DND-41 (cell line): ENCODE results near the gene DEFB132.

Experiments used
- ATAC-seq: fragments of 200-7000 bp; cut with Tn5 transposase; 3 replicates; pipeline ENCODE4 v1.9.1; 2021; ENCODE audit warnings: low read depth; ENCODE audit not compliant: insufficient read depth
- DNase-seq: peaks from one replicate; pipeline ENCODE4 v3.0.0-alpha.2; 2020
- H2AFZ ChIP-seq: 2 replicates; pipeline ENCODE4 v1.6.0; 2012; ENCODE audit warnings: low read depth, low read length
- H3K27ac ChIP-seq: 2 replicates; pipeline ENCODE4 v1.5.1; 2012; ENCODE audit warnings: low read length, inconsistent platforms
- H3K27me3 ChIP-seq: fragments of 200-600 bp; sonication (generic); 2 replicates; pipeline ENCODE4 v1.6.0; 2012; ENCODE audit warnings: low read length, mild to moderate bottlenecking, inconsistent platforms; ENCODE audit not compliant: insufficient read depth, poor library complexity
- H3K36me3 ChIP-seq: 2 replicates; pipeline ENCODE4 v1.5.1; 2012; ENCODE audit warnings: low read length, inconsistent platforms; ENCODE audit not compliant: insufficient read depth
- H3K4me1 ChIP-seq: 2 replicates; pipeline ENCODE4 v1.5.1; 2012; ENCODE audit warnings: mild to moderate bottlenecking, low read length; ENCODE audit not compliant: insufficient read depth
- H3K4me2 ChIP-seq: 2 replicates; pipeline ENCODE4 v1.6.0; 2012; ENCODE audit warnings: mild to moderate bottlenecking, moderate library complexity, low read length, inconsistent platforms; ENCODE audit not compliant: insufficient read depth
- H3K4me3 ChIP-seq, 2 experiments: fragments of 200-600 bp in 1 of 2; shearing (Covaris generic) in 1 of 2; 2 replicates each; pipeline ENCODE4 v1.5.1; 2012 to 2016; ENCODE audit warnings: inconsistent platforms in 2 of 2, low read length in 2 of 2, mild to moderate bottlenecking in 2 of 2, low read depth in 1 of 2, moderate library complexity in 1 of 2
- H3K79me2 ChIP-seq: 2 replicates; pipeline ENCODE4 v1.6.0; 2012; ENCODE audit warnings: low read length, inconsistent platforms; ENCODE audit not compliant: insufficient read depth
- H3K9ac ChIP-seq: 2 replicates; pipeline ENCODE4 v1.6.0; 2012; ENCODE audit warnings: low read depth, mild to moderate bottlenecking, inconsistent platforms, low read length, moderate library complexity
- H3K9me3 ChIP-seq: 2 replicates; pipeline ENCODE4 v1.5.1; 2012; ENCODE audit warnings: low read length, moderate library complexity, mild to moderate bottlenecking, inconsistent platforms; ENCODE audit not compliant: insufficient read depth, severe bottlenecking
- H4K20me1 ChIP-seq: 2 replicates; pipeline ENCODE4 v1.6.0; 2012; ENCODE audit warnings: low read length; ENCODE audit not compliant: insufficient read depth
- EZH2 ChIP-seq: IDR thresholded peaks from 3 replicates; pipeline ENCODE4 v1.6.1; 2012; ENCODE audit warnings: borderline replicate concordance, low read depth, mild to moderate bottlenecking, moderate library complexity, low read length, inconsistent platforms; ENCODE audit not compliant: severe bottlenecking
- TF ChIP-seq, protein P1 (sequence below): IDR thresholded peaks from 2 replicates; pipeline ENCODE4 v1.5.1; 2012; ENCODE audit warnings: borderline replicate concordance, low read length, moderate library complexity, mild to moderate bottlenecking; ENCODE audit not compliant: poor library complexity, severe bottlenecking; ENCODE audit errors: extremely low read depth

The DEFB132 gene

DNA sequence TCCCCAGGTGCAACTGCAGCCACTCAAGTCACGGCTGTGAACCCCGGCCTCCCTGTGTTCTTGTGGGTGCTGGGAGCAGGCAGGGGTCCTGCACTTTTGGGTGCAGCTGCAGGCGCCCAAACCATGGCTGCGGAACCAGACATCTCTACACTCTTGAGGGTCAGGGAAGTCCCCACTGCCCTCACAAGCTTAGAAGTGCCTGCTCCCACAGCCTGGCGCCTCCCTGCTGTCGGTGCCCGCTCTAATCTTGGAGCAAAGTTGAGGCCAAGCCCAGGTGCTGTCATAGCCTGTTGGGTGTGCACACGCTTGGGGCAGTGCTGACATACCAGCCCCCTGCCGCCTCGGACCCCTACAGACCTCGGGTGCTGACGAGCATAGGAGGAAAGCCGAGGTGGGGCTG lies 6.2 kb downstream of the DEFB132 start:
- Histone ChIP-seq H3K79me2 (no peaks in the 10 kb centered on the region), H3K9me3 (no peaks in the 10 kb centered on the region), H3K9ac (no peak overlapping the region), H4K20me1 (no peaks in the 10 kb centered on the region), H3K4me1 (peaks cover 13% of the 10 kb centered on the region), H3K4me2 (no peak overlapping the region), H3K36me3 (no peaks in the 10 kb centered on the region), H3K27me3 (peaks cover 15% of the 10 kb centered on the region), H3K27ac (no peak overlapping the region), H3K4me3 (no peak overlapping the region), H2AFZ (no peak overlapping the region)
- ATAC-seq (no peak), DNase-seq (no peak)
- TF ChIP-seq, protein P1, sequence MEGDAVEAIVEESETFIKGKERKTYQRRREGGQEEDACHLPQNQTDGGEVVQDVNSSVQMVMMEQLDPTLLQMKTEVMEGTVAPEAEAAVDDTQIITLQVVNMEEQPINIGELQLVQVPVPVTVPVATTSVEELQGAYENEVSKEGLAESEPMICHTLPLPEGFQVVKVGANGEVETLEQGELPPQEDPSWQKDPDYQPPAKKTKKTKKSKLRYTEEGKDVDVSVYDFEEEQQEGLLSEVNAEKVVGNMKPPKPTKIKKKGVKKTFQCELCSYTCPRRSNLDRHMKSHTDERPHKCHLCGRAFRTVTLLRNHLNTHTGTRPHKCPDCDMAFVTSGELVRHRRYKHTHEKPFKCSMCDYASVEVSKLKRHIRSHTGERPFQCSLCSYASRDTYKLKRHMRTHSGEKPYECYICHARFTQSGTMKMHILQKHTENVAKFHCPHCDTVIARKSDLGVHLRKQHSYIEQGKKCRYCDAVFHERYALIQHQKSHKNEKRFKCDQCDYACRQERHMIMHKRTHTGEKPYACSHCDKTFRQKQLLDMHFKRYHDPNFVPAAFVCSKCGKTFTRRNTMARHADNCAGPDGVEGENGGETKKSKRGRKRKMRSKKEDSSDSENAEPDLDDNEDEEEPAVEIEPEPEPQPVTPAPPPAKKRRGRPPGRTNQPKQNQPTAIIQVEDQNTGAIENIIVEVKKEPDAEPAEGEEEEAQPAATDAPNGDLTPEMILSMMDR: no peak
- no peak for TF ChIP-seq EZH2

DNA sequence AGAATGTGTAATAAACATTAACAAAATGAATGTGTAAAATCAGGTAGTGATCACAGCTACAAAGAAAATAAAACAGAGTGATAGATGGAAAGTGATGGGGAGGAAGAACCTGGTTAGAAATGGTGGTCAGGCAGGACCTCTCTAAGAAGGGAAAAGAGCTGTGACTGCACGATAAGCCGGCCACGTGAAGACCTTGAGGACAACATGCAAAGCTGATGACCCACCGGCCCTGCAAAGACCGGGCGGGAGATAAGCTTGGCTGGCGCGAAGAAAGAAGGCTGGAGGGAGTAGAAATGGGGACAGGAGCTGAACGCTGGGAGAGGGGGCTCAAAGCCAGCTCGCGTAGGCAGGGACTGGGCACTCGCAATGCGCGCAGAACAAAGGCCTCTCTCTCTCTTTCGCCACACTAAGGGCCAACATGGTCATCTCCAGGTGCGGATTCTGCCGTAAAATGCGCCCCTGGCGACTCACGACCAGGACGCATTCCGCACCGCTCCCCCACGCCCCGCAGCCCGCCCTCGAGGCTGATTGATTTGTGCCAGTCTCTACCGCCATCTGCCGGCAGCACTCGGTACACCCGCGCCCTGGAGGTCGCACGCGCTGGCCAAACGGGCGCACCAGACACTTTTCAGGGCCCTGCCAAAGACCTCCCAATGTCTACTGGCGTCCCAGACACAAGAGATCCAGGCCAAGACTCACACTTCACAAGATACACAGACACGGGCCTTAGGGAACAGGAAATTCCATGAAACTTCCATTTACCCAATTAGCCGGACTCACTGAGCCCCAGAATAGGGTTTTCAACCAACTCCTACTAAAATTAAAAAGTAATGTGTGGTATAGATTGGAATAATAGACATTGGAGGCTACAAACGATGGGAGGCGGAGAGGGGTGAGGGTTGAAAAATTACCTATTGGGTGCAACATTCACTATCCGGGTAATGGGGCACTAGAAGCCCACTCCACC lies 9.4 kb downstream of the DEFB132 start:
- H4K20me1 ChIP-seq: no peaks in the 10 kb centered on the region
- H3K9me3 ChIP-seq: no peaks in the 10 kb centered on the region
- H3K27me3 ChIP-seq: peaks cover 9% of the 10 kb centered on the region
- peak; percentile 96 for ATAC-seq
- peak; percentile 90 for DNase-seq
- peak overlapping the region; percentile 96 for H2AFZ ChIP-seq
- H3K27ac ChIP-seq: peak overlapping the region; percentile 25; the same call in 1 of the 2 replicates
- no peaks in the 10 kb centered on the region for H3K79me2 ChIP-seq
- peak overlapping the region; percentile 85 for H3K4me2 ChIP-seq
- TF ChIP-seq EZH2: no peak
- TF ChIP-seq, protein P1: peak; percentile 99
- H3K36me3 ChIP-seq: no peaks in the 10 kb centered on the region
- H3K9ac ChIP-seq: peak overlapping the region; percentile 52
- H3K4me3 ChIP-seq: peak overlapping the region; percentile 1 to 60; a peak in 3 of 4 replicates
- H3K4me1 ChIP-seq: peaks cover 13% of the 10 kb centered on the region

DNA sequence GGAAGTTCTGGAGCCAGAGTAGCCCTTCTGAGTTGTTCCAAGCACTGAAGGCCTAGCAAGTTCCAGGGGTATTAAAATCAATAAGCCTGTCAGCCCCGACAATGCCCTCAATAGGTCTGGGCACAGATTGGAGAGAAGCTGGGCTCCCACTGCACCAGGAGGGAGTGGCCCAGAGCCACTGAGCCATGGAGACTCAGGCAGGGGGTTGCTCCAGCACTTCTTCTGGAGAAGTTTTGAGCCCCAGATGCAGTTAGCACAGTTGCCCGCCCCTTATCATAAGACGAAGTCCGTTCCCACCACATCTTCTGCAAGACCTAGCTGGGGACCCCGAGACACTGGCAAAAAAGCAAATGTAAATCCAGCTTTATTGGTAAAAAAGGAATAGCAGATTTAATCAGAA lies 13.0 kb downstream of the DEFB132 start:
- no peaks in the 10 kb centered on the region for H3K79me2 ChIP-seq
- H3K4me1 ChIP-seq: peaks cover 13% of the 10 kb centered on the region
- no peak overlapping the region for H3K4me2 ChIP-seq
- H3K36me3 ChIP-seq: peaks cover 4% of the 10 kb centered on the region; the same call in 1 of the 2 replicates
- no peak for DNase-seq
- no peak overlapping the region for H3K4me3 ChIP-seq
- peaks cover 4% of the 10 kb centered on the region for H3K27me3 ChIP-seq
- no peak overlapping the region for H3K9ac ChIP-seq
- H3K9me3 ChIP-seq: no peaks in the 10 kb centered on the region
- ATAC-seq: no peak
- no peak overlapping the region for H2AFZ ChIP-seq
- no peaks in the 10 kb centered on the region for H4K20me1 ChIP-seq
- TF ChIP-seq EZH2: no peak
- TF ChIP-seq, protein P1: no peak
- no peak overlapping the region for H3K27ac ChIP-seq
